Effector memory CD8-positive, alpha-beta T cell (primary cell): Measurements from ENCODE around the gene MLLT6.
A peak's percentile ranks its signal among the peaks of the same experiment; 100 is the strongest.

Experiments used
- ATAC-seq: fragments of 150-1000 bp; cut with Tn5 transposase; replicated peaks from 2 replicates; pipeline ENCODE4 v1.10.0; 2021; ENCODE audit warnings: mild to moderate bottlenecking, moderate library complexity
- DNase-seq, 3 experiments: peaks; one replicate each; pipeline ENCODE4 v3.0.0; 2021
- H3K27ac Mint-ChIP-seq, 2 donors: one replicate each; pipeline ENCODE4 v1.8.0; 2022; ENCODE audit warnings: mild to moderate bottlenecking in 2 of 2, mixed read lengths in 2 of 2, moderate library complexity in 2 of 2
- H3K27me3 Mint-ChIP-seq, 2 donors: one replicate each; pipeline ENCODE4 v1.8.0; 2022; ENCODE audit warnings: mixed read lengths in 2 of 2
- H3K36me3 Mint-ChIP-seq: one replicate; pipeline ENCODE4 v1.8.0; 2022; ENCODE audit warnings: mild to moderate bottlenecking, moderate library complexity, mixed read lengths; ENCODE audit not compliant: insufficient read depth
- H3K4me1 Mint-ChIP-seq, 2 donors: one replicate each; pipeline ENCODE4 v1.8.0; 2022; ENCODE audit warnings: low read depth in 2 of 2, mixed read lengths in 2 of 2
- H3K4me3 Mint-ChIP-seq, 2 donors: one replicate each; pipeline ENCODE4 v1.8.0; 2022; ENCODE audit warnings: mild to moderate bottlenecking in 2 of 2, mixed read lengths in 2 of 2, moderate library complexity in 2 of 2
- H3K9me3 Mint-ChIP-seq, 2 donors: one replicate each; pipeline ENCODE4 v1.8.0; 2022; ENCODE audit warnings: mixed read lengths in 2 of 2

MLLT6 gene

DNA sequence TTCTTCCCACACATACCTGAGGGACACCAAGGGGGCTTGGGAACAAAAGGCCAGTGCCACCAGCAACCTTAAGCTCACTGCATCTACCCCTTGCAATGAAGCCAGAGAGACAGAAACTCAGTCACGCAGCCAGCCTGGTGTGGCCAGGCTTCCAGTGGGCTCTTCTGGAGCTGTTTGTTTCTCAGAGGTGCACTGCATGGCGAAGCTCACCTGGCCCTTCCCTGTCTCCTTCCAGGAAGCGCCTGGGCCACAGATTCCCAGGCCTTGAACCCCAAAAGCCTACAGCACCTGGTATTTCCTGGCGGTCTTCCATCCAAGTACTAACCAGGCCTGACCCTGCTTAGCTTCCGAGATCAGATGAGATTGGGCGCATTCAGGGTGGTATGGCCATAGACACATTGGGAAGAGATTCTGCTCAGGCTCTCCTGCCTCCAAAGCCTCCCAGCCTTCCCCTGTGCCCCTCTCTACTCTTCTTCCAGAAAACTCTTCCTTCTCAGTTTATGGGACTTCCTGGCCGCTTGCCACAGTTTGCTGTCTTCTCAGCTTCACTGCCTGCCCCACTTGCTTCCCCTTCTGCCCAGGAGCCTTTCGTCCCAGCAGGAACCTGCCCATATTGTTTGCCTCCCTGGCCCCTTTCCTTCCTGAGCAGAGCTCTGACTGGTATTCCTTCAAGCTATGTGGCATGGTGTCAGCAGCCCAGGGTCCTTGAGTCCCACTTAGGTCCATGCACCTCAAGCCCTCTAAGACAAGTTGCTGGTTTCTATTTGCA lies 26.6 kb downstream of the MLLT6 start:
- ATAC-seq (no peak), DNase-seq (no peak)
- Mint-ChIP-seq H3K9me3 (no peaks in the 10 kb centered on the region), H3K36me3 (peaks cover 27% of the 10 kb centered on the region), H3K27ac (peak overlapping the region; percentile 66 to 98), H3K4me1 (peaks cover 62 to 72% of the 10 kb centered on the region in 2 donors), H3K27me3 (no peaks in the 10 kb centered on the region), H3K4me3 (peak overlapping the region; percentile 99)

DNA sequence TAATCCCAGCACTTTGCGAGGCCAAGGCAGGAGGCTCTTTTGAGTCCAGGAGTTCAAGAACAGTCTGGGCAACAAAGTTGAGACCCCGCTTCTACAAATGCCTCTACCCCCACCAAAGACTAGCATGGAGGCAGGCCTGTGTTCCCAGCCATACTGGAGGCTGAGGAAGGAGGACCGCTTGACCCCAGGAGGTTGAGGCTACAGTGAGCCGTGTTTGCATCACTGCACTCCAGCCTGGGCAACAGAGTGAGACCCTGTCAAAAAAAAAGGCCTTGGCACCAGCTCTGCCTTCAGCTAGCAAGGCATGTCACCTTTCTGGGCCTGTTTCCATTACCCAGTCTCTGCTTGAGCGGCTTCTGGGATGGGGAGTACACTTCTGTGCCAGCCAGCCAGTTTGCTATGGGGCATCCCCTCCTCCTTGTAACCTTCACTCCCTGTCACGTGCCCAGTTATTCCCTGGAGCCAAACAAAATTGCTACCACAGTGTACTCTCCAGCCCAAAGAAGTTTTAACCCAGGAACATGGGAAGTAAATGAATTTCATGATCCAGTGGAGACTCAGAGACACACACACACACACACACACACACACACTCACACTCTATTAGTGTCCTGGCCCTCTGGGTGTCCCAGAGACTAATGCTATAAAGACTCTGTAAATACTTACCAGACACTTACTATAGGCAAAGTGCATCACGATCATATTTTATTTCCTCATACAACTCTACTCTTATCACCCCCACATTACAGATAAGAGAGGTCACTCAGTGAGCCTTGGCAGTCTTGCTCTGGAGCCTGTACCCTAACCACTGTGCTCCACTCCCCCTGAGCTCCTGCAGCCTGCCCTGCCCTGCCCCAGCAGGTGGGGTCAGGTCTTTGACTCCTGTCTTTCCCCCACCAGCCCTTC lies 27.6 kb downstream of the MLLT6 start:
- Mint-ChIP-seq H3K4me1 (peaks cover 57 to 65% of the 10 kb centered on the region in 2 donors), H3K4me3 (peak overlapping the region; percentile 99), H3K27ac (peak overlapping the region; percentile 66 to 98), H3K36me3 (peaks cover 22% of the 10 kb centered on the region), H3K27me3 (no peaks in the 10 kb centered on the region), H3K9me3 (no peaks in the 10 kb centered on the region)
- ATAC-seq, result no peak
- DNase-seq, result no peak

DNA sequence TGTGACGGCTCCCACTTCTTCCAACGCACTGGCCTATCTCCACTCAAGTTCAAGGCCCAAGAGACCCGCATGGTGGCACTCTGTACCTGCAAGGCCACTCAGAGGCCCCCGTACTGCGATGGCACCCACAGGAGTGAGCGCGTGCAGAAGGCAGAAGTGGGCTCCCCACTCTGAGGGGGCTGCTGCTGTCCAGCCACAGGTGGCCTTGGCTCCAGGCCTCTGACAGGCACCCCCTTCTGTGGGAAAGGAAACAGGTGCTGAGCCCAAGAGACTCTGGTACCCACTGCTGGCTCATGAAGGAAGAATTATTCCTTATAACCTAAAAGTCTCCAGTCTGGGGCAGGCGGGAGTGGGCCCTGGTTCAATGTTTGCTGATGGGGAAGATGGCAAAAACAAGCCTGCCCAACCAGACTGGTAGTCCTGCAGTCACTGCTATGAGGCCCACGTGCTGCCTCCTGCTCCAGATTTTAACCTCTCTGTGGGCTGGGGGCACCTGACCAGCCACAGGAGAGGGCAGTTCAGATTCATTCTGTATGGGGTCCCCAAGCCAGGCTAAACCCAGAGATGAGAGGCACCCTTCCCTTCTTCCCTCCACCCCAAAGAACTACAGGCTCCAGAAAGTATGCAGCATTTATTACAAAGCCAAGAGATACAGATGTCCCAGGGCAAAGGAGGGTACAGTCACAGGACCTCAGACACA lies 28.4 kb downstream of the MLLT6 start:
- H3K4me1 Mint-ChIP-seq, result peaks cover 49 to 57% of the 10 kb centered on the region in 2 donors
- peaks cover 14% of the 10 kb centered on the region for H3K36me3 Mint-ChIP-seq
- no peaks in the 10 kb centered on the region for H3K9me3 Mint-ChIP-seq
- ATAC-seq, result no peak
- H3K27me3 Mint-ChIP-seq, result peaks cover 0 to 3% of the 10 kb centered on the region in 2 donors
- no peak for DNase-seq
- H3K27ac Mint-ChIP-seq, result peak overlapping the region; percentile 66 to 98
- H3K4me3 Mint-ChIP-seq, result peak overlapping the region in 1 of 2 donors; percentile 41

DNA sequence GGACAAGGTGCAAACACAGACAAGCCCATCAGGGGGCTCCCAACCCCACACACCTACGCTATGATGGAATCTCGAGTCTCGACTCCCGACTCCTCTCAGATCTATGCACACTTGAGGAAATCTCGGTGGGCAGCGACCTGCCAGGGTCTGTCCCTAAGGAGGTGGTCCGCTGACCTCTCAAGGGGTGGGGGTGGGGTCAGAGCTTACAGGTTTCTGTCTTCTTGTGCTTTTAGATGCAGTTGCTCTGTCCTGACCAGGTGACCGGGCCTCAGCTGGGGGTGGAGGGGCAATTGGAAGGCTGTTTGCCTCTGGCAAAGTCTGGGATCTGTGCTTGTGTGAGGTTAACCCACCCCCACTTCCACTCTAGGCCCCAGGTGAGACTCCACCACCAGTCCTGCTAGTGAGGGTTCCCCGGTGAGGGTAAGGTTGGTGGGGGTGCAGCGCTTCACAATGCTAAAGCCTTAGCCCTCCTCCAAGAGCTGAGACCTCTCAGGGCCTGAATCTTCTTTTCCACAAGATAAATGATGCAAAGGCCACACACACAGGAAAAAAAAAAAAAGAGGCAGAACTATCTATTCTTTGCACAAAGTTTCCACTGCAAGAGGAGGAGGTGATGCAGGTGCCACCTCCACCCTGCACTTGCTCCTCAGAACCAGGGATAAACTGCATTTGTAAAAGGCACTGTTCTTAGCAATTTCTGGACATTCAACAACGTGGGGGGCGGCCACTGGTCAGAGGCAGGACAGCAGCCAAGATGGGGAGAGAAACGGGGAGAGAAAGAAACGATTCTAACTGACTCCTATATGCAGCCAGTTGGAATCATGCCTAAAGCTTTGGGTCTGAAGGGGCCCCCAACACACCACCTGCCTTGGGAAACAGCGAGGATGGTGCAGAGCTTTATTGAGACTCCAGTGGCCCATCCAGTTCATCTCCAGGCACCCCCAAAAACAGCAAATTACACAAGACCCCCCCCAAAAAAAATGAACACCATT lies 29.2 kb downstream of the MLLT6 start:
- peaks cover 0 to 11% of the 10 kb centered on the region in 2 donors for H3K27me3 Mint-ChIP-seq
- H3K4me3 Mint-ChIP-seq, result no peak overlapping the region
- no peaks in the 10 kb centered on the region for H3K9me3 Mint-ChIP-seq
- ATAC-seq (no peak), DNase-seq (no peak)
- H3K4me1 Mint-ChIP-seq, result peaks cover 41 to 48% of the 10 kb centered on the region in 2 donors
- H3K27ac Mint-ChIP-seq, result peak overlapping the region; percentile 66 to 98
- H3K36me3 Mint-ChIP-seq, result peaks cover 13% of the 10 kb centered on the region

DNA sequence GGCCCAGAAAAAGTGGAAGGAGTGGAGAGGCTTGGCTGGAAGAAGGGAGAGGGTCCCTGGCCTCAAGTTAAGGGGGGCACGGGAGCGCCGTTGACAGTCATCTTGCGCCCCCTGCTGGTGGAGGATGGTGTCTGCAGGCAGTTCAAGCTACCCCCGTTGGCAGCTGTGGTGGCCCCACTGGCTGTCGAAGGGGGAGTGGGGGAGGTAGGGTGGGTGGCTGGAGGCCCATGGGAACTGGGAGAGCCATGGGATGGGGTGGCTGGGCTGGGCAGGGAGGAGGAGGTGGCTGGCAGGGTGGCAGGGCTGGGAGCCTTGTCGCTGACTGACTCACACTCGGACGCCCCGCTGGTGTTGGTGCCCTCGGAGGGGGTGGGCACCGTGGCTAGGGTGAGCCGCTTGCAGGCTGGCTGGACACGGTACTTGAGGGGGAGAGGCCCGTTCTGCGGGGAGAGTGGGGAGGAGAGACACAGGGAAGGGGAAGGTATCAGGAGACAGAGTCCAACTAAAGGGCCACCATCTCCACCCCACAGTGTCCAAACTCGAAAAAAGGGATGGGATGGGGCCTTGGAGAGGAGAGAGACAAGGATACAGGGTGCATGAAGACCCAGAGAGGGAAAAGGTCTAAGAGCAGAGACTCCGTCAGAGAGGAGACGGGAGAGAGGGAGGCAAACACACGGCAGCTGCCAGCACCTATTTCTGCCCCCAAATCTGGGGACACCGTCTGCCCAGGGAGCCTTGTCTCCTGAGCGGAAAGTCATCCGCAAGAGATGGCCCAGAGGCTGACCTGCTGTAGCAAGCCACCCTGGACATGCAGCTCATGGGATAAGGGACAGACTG lies 30.3 kb downstream of the MLLT6 start:
- peaks cover 0 to 21% of the 10 kb centered on the region in 2 donors for H3K27me3 Mint-ChIP-seq
- H3K36me3 Mint-ChIP-seq, result peaks cover 13% of the 10 kb centered on the region
- H3K4me3 Mint-ChIP-seq, result no peak overlapping the region
- ATAC-seq (peak; percentile 42), DNase-seq (peak; percentile 69 to 73 (median 72))
- no peaks in the 10 kb centered on the region for H3K9me3 Mint-ChIP-seq
- peak overlapping the region in 1 of 2 donors; percentile 62 for H3K27ac Mint-ChIP-seq
- peaks cover 38 to 44% of the 10 kb centered on the region in 2 donors for H3K4me1 Mint-ChIP-seq

DNA sequence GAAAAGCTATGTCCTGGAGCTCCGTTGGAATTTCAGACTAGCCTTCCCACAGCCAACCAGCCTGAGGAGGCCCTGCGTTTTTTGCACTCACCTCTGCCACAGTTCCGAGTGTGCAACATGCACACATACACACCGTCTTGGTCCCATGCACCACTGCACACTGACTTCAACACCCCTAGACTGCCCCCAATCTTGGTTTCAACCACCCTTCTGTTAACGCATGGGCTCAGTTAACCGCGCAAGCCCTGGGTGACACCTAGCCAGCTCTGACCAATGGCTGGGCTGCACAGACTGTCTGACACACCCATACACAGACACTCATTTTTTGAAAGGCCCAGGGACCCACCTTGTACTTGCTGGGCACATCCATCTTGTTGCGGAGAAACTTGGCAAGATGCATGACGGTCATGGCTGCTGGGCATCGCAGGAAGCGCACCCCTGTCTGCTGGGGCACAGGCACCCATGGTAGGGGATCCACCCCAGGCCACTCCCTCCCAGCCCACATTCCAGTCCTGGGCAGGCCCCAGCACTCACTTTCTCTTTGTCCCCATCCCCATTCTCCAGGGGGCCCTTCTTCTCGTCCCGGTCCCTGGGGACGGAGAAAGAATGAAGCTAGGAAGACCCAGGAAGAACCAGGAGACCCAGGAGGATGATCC lies 33.1 kb downstream of the MLLT6 start:
- Mint-ChIP-seq H3K27ac (no peak overlapping the region), H3K27me3 (peaks cover 5 to 49% of the 10 kb centered on the region in 2 donors), H3K36me3 (peaks cover 11% of the 10 kb centered on the region), H3K4me1 (peaks cover 15 to 19% of the 10 kb centered on the region in 2 donors), H3K4me3 (no peak overlapping the region), H3K9me3 (no peaks in the 10 kb centered on the region)
- no peak for ATAC-seq
- DNase-seq, result no peak

DNA sequence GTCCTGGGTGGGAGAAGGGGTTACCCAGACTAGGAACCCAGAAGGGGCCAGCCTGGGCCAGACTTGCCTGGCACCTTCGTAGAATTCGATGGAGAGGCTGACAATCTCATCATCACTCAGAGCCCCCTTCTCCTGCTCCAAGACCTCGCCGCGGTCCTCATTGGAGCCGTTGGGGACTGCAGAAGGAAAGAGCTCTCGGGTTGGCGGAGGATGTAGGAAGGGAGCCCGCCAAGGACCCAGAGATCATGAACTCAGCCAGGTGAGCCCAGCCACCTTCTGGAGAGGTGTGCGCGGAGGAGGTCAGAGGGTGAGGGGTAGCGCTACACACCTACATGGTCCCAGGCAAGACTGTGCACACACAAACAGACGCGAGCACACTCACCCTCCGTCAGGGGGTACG lies 33.6 kb downstream of the MLLT6 start:
- Mint-ChIP-seq H3K36me3 (peaks cover 11% of the 10 kb centered on the region), H3K9me3 (no peaks in the 10 kb centered on the region), H3K27me3 (peaks cover 10 to 54% of the 10 kb centered on the region in 2 donors), H3K4me1 (peaks cover 9 to 18% of the 10 kb centered on the region in 2 donors), H3K27ac (no peak overlapping the region), H3K4me3 (no peak overlapping the region)
- ATAC-seq (no peak), DNase-seq (no peak)

DNA sequence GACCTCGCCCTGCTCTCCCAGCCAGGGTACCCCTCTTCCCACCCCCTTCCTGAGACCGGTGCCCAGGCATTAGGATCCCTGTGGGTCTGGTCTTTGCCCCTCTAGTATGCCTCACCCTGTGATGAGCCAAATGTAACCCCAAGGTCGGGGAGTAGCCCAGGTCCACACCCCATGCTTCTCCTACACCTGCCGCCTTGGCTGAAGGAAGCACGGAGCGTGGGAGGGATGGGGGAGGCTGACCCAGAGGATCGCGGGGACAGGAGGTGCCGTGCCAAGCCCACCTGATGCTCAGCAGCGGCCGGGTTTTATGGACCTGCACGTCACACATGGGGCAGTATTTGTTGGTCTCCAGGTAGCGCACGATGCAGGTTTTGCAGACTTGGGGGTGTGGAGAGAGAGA lies 34.2 kb downstream of the MLLT6 start:
- Mint-ChIP-seq H3K27ac (no peak overlapping the region), H3K4me3 (no peak overlapping the region), H3K27me3 (peaks cover 16 to 61% of the 10 kb centered on the region in 2 donors), H3K9me3 (no peaks in the 10 kb centered on the region), H3K4me1 (peaks cover 6 to 15% of the 10 kb centered on the region in 2 donors), H3K36me3 (peaks cover 11% of the 10 kb centered on the region)
- DNase-seq (no peak), ATAC-seq (no peak)

DNA sequence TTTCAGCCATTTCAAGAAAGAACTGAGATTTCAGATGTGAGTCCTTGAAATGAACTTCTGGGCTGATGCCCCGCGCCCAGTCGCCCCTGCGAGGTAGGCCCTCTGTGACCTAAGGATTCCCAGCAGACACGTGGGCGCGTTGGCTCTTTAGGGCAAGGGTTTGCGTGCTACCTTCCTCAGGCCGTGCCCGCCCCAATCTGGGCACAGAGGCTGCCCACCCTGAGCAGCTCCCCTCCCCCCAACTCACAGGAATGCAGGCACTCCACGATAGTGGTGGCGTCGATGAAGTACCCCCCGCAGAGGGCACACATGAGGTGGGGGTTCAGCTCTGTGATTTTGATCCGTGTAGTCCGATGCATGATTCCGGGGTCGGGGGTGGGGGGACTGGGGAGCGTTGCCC lies 35.0 kb downstream of the MLLT6 start:
- Mint-ChIP-seq H3K9me3 (no peaks in the 10 kb centered on the region), H3K27ac (no peak overlapping the region), H3K36me3 (peaks cover 7% of the 10 kb centered on the region), H3K4me1 (peaks cover 3 to 9% of the 10 kb centered on the region in 2 donors), H3K4me3 (no peak overlapping the region), H3K27me3 (peaks cover 24 to 68% of the 10 kb centered on the region in 2 donors)
- DNase-seq (no peak), ATAC-seq (no peak)

DNA sequence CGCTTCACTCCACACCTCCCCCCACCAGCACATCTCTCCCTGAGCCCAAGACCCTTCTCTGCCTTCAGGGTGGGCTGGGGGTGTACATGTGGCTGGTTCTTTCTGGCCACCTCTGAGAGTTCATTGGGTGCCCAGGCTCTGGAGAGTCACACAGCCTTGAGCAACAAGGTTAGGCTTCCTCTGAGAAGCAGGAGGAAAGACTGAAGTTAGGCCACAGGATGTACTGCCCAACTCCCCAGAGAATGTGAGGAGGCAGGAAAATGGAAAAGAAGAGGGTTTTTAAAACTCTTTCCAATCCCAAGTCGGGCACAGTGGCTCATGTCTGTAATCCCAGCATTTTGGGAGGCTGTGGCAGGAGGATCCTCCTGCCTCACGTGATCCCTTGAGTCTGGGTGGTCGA lies 35.7 kb downstream of the MLLT6 start:
- ATAC-seq, result no peak
- no peak for DNase-seq
- Mint-ChIP-seq H3K4me3 (no peak overlapping the region), H3K36me3 (peaks cover 7% of the 10 kb centered on the region), H3K4me1 (peaks cover 0 to 4% of the 10 kb centered on the region in 2 donors), H3K27ac (no peak overlapping the region), H3K27me3 (peaks cover 27 to 76% of the 10 kb centered on the region in 2 donors), H3K9me3 (no peaks in the 10 kb centered on the region)

DNA sequence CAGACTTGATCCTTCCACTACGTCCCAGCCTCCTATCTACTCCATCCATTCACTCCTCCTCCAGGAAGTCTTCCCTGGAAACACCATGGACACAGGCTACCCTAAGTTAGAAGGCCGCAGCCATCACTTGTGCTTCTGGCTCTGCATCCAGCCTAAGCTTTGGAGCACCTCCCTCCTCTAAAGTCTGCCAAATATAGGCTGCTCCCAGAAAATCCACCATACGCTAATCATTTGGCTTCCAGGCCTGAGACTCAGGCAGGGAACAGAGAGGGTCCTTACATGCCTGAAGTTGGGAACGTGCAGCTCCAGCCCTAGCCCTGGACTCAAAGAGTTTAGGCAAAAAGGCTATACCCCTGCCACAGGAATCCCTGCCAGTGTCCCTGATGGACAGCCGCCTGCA lies 36.4 kb downstream of the MLLT6 start:
- ATAC-seq (no peak), DNase-seq (no peak)
- H3K9me3 Mint-ChIP-seq, result no peaks in the 10 kb centered on the region
- peaks cover 2 to 7% of the 10 kb centered on the region in 2 donors for H3K4me1 Mint-ChIP-seq
- no peak overlapping the region for H3K4me3 Mint-ChIP-seq
- peaks cover 7% of the 10 kb centered on the region for H3K36me3 Mint-ChIP-seq
- H3K27ac Mint-ChIP-seq, result no peak overlapping the region
- peaks cover 34 to 82% of the 10 kb centered on the region in 2 donors for H3K27me3 Mint-ChIP-seq
